NCI-H1930 (cell line): ENCODE results near the gene CC2D1A.

Experiments
- DNase-seq, 2 experiments: peaks; one replicate each; lab custom pipeline; 2025; lab: John Stamatoyannopoulos, UW

CC2D1A gene

DNA sequence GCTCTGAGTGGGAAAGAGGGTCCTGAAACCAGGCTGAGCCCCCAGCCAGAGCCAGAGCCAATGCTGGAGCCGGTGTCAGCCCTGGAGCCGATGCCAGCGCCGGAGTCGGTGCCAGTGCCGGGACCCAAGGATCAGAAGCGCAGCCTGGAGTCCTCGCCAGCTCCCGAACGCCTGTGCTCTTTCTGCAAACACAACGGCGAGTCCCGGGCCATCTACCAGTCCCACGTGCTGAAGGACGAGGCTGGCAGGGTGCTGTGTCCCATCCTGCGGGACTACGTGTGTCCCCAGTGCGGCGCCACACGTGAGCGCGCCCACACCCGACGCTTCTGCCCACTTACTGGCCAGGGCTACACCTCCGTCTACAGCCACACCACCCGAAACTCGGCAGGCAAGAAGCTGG lies 28.7 kb upstream of the CC2D1A start:
- no peak for DNase-seq

DNA sequence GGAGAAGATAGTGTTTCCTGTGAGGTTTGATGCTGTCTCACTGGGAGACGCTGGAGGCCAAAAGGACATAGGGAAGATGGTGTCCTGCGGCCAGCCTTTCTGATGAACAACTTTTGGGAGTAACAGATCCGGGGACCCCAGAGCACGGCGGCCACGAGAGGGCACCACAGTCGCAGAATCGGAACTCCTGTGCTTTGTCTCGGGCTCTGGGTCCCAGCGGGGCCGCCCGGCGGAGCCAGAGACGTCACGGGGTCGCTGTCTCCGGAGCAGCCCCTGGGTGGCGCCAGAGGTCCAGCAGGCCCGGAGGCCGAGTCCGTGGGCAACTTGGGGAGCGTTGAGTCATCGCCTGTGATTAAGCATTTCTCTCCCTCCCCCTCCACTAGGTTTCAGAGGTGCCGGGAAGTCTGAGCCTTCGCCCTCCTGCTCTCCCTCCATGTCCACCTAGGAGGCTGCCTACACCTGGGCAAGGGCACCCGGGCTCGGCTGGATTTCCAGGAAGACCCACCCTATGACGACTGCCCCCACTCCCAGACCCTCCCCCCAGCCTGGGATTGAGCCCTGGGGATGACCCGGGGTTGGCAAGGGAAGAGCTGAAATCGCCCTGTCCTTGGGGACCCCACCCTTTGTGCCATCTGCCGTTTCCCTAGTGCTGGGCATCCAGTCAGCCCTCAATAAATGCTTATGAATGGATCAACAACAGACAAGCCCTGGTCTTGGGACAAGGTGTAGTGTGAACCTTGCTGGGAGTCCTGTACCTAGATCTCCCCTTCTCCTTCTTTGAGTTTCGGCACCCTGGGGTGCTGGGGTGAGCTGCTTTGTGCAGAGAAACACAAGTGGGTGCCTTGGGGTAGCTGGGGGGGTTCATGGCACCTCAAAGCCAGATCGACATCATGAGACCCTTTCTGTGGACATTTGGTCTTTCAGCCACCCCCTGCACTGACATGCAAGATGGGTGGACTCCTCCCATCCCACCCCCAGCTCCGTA lies 25.6 kb upstream of the CC2D1A start:
- peak; percentile 82 to 84 for DNase-seq

DNA sequence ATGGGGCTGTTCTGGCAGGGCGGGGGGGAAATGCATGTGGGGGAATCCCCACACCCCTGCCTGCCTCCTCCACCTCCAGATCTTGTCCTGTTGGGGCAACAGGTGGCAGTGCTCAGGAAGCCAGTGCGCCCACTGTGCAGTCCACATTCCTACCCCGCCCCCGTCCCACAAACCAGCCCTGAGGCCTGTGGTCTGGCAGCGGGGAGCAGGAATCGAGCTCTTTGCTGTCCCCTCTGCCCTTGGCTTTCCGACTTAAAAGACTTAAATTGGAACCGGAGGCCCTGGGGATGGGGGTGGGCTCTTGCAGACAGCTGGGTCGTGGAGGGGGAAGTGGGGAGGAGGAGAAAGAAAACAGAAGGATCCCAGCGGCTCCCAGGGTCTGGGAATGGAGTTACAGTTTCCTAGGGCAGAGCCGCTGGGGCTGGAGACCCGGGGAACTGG lies 24.7 kb upstream of the CC2D1A start:
- DNase-seq, result no peak

DNA sequence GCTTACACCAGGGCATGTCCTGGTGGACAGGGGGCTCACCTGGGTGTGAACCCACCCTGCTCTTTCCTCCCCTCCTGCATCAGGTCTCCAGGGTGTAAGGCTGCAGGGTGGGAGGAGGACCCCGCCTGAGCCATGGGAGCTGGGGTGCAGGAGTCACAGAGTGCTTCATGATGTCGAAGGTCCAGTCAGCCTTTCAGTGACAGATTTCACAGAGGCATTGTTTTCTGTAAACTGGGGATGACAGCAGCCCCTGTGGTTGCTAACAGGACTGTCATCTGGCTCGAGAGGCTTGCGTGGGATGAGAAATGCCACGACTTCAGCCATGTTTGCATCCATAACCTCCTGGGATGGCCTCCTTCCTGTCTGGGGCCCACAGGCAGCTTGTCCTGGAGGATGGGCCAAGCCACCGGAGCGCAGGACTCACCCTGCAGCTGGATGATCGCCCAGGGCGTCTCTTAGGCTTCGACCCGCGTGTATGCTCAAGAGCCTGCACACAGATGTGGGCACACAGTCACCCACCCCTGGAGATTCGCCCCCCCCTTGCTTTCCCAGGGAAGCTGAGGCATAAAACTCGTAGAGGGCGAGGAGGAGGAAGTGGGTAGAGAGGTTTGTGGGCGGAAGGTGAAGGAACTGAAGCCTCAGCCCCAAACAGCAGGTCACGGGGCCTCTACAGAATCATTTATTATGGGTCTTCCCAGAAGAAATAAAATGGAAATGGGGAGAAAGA lies 24.1 kb upstream of the CC2D1A start:
- no peak for DNase-seq

DNA sequence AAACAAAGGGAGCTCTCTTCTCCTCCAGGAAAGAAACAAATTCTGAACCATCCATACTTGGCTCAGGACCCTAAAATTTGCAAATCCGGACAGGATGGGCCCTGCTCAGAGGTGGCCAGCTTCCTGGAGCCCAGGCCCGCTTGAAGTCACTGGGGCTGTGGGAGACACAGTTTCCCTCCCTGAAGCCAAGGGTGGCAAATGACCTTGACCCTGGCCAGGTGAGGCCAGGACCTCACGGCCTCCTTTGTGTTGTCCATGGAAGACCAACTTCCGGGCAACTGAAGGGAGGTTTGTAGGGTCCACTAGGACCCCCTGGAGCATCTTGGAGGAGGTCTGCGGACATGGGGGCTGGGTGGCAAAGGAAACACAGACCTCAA lies 23.6 kb upstream of the CC2D1A start:
- no peak for DNase-seq

DNA sequence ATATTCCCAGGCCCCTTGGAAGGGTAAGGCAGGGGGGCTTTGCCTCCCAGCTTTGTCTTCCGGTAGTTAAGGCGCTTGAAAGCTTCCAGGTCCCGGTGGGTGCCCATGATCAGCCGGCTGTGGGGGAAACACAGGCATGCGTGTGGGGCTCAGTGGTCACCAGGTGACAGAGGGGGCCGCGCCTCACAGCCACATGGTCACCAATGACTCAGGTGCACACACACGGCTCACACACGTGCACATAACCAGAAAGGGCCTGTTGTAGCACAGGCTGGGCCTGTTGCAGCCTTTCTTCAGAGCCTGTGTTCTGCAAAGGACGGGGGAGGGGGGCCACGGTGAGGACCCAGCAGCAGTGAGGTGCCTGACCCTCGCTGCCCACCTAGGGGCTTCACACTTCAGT lies 23.2 kb upstream of the CC2D1A start:
- no peak for DNase-seq

DNA sequence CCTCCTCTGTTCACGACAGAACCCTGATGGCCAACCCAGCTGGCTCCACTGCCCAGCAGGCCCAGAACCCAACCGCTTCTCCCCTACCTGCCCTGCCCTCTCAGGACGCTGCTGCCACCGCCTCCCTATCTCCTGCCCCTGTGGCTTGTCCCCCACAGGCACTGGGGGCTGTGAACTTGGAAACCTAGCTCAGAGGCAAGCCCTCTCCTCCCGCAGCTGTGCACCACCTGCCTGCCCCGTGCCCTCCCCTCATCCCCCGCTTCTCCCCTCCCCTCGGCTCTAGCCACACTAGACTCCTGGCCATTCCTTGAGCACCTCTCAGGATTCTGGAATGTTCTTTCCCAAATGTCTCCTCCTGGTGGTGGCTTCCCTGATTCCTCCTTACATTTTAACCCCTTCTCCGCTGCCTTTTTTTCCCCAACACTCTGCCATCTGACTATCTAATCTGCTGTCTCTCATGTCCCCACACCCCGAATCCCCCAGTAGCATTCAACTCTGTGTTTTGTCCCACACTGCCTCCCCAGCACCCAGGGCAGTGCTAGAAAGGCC lies 22.4 kb upstream of the CC2D1A start:
- no peak for DNase-seq

DNA sequence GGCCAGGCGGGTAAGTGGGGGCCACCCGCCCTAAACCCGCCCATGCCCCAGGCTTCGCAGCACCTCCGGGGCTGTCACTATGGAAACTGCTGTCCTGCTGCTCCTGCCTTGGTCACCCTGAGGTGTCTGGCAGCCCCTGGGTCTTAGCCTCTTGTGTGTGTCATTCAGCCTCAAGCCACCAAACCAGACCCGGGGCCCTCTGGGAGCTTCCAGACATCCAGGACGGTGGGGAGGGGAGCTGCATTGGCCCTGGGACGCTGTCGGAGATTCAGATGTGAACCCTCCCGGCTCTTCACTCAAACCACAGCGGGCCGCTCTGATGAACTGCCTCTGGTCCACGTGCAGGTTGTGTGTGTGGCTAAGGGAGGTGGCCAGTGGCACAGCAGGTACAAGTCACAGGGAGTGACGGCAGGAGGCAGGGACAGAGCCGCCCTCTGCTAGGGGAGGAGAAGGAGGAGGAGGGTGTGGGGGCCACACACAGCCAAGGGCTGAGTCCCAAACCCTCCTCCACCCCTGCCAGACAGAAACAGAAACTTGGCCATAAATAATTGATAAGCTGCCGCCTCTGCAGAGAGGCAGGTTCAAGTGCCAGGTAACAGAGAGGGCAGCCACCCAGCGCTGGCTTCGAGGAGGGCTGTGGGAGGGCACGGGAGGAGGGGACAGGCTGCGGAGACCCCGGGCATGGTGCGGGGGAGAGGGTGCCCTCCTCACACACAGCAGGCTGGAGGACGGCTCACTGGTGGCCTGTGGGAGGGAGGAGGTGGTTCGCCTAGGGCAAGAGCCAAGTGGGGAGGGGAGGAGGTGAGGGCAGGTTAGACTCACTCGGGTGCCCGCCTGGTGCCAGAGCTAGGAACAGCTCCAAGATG lies 21.0 kb upstream of the CC2D1A start:
- DNase-seq, result no peak

DNA sequence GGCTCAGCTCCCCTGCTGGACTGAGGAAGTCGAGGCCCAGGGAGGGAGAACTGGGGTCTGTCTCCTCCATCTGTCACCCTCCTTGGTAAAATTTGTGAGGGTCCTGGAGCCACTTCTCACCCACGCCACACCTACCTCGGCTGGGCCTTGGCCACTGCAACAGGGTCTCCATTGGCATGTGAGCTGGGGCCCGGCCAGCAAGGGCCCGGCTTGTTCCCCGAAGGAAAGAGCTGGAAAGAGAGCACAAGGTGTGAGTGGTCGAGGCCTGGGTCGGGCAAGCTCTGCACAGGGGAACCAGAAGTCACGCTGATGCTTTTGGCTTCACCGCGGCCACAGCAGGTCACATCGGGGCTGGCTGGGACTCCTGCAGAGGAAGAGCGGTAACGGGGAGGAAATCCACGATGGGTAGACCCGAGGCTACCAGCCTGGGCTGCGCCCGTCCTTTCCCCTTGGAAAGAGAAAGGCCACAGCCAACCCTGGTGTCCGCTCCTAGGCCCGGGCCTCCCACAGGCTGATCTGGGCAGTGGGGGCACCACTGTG lies 20.1 kb upstream of the CC2D1A start:
- DNase-seq, result no peak

DNA sequence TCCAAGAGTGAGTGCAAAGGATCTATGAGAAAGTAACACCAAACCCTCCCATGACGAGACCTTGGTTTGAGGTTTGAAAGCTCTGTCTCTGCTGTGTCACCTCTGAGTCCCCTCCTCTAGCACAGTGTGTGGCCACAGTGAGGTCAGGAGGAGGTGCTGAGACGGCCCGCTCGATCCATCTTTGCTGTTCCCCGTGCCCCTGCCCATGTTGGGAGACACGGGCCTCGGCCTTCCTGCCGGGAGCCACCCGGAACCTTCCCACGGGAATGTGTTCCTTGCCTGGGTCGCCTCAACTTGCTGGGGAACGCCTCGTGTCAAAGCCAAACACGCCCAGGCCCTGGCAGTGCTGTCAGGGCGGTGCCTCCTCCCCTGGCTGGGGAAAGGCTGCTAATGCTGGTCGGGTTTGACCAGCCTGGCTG lies 19.0 kb upstream of the CC2D1A start:
- no peak for DNase-seq

DNA sequence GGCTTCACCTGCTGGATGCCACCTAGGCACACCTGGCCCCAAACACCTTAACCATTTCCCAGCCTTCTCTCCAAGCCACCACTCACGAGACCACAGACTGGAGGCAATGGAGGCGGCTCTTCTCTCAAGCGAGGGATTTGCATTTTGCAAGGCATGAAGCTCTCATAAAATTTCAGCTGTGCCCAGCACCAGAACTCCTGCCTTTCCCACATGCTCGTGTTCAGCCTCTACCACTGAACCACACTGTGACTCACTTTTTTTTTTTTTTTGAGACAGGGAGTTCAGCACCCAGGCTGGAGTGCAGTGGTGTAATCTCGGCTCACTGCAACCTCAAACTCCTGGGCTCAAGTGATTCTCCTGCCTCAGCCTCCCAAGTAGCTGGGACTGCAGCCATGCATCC lies 18.5 kb upstream of the CC2D1A start:
- no peak for DNase-seq

DNA sequence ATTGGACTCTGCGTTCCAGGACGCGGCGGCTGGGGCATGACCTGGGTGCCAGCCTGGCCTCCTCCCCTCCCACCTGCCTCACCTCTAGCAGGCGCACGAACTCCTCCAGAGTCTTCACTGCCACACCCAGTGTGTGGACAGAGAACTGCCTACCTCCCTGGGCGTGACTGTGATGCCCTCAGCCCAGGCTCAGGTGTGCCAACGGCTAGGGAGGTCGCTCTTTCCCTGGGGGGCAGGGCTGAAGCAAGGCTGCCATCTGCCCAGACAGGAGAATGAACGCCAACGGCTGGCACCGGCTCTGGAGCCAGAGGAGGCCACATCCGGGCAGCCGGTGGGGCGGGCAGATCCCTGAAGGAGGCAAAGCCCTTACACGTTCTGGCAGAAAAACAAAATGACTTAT lies 17.7 kb upstream of the CC2D1A start:
- no peak for DNase-seq

DNA sequence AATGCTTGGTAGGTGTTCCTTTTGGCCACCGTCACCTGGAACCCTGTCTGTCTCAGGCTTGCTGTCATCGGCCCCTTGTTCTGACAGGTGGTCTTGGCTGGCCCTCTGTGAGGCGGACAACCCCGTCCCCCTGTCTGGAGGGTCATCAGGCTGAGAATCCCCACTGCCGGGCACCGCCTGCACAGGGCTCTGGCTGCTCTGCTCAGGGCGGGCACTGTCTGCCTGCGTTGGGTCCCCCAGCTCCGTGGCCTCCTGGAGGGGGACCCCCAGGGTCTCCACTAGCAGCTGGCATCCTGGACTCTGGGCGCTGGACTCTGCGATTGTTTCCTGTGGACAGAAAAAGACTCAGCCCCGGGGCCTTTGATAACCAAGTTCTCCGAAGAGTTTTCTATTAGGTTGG lies 15.9 kb upstream of the CC2D1A start:
- DNase-seq, result no peak

DNA sequence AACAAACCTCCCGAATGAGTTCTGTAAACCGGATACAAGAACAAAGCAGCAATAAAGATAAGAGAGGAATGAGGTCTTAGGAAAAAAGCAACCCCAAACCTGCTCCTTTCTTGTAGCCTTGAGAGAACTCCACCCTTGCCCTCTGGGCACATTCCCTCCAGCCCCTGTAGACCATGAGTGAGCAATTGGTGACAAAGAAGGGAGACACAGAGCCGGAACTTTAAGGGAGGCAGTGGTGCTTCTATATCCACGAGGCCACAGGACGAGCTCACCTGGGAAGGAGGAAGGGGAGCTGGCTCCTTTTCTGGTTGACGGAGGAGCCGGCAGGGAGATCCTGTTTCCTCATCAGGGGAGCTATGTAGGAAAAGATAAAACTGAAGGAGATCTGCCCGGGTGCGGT lies 13.1 kb upstream of the CC2D1A start:
- DNase-seq, result no peak

DNA sequence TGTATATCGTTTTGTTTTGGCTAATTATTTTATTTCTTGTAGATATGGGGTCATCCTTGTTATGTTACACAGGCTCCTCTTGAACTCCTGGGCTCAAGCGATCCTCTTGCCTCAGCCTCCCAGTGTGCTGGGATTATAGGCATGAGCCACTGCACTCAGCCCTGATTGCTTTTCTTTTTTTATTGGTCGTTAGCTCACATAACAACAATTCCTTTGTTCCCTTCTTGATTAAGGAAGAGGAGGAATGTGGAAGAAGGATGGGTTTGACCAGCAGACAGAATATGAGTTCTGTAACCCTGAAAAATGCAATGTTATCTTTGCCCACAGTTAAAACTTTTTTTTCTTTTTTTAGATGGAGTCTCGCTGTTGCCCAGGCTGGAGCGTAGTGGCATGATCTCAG lies 11.4 kb upstream of the CC2D1A start:
- DNase-seq, result no peak

DNA sequence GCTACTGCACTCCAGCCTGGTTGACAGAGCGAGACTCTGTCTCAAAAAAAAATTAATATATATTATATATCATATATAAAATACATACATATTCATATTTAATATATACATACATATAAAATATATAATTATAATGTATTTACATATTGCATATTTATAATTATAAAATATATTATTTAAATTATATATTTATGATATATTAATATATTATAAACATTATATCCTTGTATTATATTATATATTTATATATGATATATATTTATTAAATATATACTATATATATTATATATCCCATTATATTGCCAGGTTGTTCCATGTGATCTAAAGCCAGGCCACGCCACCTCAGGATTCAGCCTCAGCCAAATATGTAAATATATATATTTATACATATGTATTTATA lies 9.8 kb upstream of the CC2D1A start:
- DNase-seq, result no peak

DNA sequence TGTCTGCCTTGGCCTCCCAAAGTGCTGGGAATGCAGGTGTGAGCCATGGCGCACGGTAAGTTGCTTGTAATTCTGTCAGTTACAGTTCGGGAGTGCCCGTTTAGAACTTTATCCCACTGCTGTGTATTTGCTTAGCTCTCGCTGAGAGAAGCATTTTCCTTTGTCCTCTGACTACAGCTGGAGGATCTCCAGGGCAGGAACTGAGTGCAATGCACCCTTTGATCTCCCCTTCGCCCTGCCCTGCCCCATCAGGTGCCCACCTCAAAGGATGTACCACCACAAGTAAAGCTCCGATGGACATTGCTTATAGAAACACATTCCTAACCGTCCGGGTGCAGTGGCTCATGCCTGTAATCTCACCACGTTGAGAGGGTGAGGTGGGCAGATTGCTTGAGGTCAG lies 6.6 kb upstream of the CC2D1A start:
- DNase-seq, result no peak

DNA sequence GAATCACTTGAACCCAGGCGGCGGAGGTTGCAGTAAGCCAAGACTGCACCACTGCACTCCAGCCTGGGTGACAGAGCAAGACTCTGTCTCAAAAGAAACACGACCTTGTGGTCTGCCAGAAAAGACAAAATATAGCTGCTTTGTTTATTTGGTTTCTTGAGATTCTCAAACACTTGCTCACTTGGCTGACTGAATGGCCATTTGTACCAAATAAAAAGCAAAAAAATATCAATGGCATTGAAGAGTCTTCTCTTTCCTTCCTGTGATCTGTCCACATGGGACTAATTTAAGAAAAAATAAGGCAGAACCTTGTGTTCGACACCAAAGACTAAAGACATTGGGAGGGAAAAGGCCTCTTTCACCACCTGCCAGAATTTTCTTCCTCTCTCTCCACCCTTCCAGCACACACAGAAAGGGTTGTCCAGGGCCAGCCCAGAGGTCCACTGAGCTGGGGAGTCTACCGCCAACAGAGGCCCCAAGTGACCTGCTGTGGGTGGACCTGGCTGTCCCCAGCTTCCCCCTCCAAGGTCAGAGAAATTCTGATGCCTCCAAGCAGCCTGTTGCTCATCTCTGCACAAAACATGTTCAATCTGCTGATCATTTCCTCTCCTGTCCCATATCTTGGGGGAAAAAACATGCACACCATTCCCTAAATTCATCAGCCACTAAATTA lies 6.0 kb upstream of the CC2D1A start:
- DNase-seq, result no peak

DNA sequence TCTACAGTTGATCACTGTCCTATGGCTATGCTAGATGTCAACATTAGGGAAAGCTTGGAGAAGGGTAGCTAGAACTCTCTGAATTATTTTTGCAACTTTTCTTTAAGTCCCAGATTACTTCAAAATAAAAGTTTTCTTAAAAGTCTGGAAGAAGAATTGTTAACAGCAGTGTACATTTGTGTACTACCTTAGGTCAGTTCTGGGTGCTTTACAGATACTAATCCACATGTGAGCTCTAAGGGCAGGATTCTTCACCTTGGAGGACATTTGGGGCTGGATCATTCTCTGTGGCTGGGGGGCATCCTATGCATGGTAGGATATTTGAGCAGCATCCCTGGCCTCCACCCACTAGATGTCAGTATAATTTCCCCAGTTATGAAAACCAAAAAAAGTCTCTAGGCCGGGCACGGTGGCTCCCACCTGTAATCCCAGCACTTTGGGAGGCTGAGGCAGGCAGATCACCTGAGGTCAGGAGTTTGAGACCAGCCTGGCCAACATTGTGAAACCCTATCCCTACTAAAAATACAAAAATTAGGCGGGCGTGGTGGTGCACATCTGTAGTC lies 2.9 kb upstream of the CC2D1A start:
- no peak for DNase-seq

DNA sequence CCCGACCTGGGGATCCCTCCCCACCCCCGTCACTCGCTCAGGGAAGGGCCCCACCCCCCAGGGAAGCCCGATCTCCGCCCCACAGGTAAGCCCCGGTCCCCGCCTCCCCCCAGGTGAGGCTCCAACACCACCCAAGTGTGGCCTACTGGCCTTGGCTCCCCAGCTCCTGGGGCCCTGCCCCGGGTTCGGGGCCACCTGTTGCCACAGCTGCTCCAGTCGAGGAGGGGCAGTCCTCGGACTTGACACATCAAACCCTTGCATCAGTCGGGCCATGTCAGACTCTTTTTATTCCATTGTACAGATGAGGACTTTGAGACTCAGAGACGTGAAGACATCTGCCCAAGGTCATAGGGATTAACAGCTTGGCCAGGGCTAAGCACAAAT lies 512 bp downstream of the CC2D1A start:
- DNase-seq, result no peak

DNA sequence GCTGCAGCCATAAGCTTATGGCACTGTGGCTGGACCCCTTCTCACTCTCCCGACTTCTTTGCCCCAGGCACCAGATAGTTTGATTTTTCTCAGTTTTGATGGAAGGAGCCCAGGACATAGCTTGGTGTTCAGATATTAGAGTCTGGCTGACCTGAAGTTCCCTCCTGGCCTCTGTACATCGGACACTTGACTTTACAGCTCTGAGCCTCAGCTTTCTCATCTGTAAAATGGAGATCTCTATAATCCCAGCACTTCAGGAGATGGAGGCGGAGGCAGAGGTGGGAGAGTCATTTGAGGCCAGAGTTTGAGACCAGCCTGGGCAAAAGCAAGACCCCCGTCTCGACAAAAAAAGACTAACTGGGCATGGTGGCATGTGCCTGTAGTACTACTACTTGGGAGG lies 909 bp downstream of the CC2D1A start:
- no peak for DNase-seq
